GM12873 (cell line): ENCODE results near the gene SELENOV.

Experiments used
- TF ChIP-seq, protein P1 (sequence below): IDR thresholded peaks from 2 replicates; pipeline ENCODE4 v1.5.1; 2012; ENCODE audit warnings: low read depth, mild to moderate bottlenecking, moderate library complexity, low read length, control low read depth; ENCODE audit not compliant: insufficient read depth; ENCODE audit errors: missing control alignments

SELENOV gene

DNA sequence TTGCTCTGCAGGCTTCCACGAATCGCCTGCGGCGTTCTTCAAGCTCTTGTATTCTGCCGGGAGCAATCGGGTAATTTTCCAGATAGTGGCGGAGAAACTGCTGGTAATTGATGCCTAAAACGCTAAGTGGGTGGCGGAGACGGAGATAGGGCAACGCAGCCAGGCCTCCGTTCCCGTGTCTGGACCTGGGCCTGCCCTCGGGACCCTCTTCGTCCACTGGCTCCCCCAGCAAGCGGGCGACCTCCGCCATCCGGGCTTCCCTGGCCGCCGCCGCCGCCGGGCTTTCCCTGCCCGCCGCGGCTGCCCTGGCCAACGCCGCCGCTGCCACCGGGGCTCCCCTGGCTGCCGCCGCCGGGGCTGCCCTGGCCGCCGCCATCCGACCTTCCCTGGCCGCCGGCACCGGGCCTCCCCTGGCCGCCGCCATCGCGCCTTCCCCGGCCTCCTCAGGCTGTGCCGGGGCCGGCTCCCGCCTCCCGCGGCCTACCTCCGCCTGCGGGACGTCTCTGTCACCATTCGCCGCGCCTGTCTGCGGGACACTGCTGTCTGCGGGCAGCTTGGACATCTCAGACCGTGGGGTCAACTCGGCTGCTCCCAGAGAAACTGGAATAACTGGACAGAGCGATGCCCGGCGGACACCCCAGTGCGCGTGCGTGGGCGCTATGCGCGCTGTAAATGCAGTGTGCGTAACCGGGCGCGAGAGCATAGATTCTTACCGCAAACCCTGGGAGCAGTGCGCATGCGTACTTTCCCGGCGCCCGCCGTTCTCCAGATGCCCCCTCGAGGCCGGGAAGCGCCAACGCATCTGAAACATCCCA, 24.8 kb downstream of the SELENOV start, which contains the start of gene EID2:
EID2 (minus strand) TSS at position 644 of the 815 bp plus-strand sequence; CDS start at position 562, 82 bp downstream.
- TF ChIP-seq, protein P1, sequence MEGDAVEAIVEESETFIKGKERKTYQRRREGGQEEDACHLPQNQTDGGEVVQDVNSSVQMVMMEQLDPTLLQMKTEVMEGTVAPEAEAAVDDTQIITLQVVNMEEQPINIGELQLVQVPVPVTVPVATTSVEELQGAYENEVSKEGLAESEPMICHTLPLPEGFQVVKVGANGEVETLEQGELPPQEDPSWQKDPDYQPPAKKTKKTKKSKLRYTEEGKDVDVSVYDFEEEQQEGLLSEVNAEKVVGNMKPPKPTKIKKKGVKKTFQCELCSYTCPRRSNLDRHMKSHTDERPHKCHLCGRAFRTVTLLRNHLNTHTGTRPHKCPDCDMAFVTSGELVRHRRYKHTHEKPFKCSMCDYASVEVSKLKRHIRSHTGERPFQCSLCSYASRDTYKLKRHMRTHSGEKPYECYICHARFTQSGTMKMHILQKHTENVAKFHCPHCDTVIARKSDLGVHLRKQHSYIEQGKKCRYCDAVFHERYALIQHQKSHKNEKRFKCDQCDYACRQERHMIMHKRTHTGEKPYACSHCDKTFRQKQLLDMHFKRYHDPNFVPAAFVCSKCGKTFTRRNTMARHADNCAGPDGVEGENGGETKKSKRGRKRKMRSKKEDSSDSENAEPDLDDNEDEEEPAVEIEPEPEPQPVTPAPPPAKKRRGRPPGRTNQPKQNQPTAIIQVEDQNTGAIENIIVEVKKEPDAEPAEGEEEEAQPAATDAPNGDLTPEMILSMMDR = peak; percentile 87

- TF ChIP-seq, protein P1 = no peak
Observed at GRCh38 chr19:39540333-39540673, 25.4 kb downstream of the SELENOV start.

DNA sequence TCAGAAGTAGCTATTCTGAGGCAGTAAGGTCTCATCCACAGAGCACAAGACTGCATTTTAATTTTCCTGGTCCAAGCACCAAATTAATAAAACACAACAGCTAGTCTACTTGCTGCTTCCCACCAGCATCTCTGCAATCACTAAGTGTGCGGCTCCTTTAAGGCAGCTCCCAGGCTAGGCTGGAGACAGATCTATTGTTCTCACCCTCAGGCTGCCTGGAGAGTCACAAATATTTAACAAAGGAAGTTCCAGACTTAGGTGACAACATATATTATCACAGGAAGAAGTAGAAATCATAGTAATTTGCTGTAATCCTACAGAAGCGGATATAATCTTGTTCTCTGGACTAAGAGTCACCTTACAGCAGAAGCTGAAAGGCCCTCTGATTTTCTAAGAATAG, 27.3 kb downstream of the SELENOV start:
- TF ChIP-seq, protein P1 = no peak

DNA sequence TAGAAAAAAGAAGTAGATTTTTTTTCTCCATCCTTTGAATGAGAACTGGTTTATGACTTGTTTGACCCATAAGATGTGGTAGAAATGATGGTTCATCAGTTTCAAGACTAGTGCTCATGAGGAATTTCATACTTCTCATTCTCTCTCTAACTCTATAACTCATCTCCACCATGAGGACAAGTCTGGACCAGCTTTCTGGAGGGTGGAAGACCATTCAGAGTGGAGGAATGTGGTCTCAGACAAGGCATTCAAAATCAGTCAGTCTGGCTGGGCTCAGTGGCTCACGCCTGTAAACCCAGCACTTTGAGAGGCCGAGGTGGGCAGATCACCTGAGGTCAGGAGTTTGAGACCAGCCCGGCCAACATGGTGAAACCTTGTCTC, 28.5 kb downstream of the SELENOV start:
- TF ChIP-seq, protein P1 = no peak

DNA sequence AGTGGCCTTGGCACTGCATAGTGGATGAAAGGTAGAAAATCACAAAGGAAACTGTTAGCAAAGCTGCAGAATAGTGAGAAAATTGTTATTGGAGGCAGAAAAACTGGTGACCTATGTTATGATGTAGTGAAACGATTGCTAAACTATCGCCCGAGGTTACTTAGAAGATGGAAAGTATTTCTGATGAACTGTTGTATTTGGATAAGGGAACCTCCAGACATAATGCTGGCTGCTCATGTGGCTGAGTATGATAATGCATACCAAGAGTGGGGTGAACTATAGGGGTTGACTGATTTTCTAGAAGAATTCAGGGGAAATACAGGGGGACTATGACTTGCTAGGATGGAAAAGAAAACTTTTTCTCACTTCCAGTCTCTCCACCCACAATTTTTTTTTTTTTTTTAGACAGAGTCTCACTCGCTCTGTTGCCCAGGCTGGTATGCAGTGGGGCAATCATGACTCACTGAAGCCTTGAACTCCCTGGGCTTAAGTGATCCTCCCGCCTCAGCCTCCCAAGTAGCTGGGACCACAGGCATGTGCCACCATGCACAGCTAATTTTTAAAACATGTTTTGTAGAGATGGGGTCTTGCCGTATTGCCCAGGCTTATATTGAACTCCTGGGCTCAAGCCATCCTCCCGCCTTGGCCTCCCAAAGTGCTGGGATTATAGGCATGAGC, 29.4 kb downstream of the SELENOV start:
- TF ChIP-seq, protein P1 = no peak

- TF ChIP-seq, protein P1 = no peak
Observed at GRCh38 chr19:39544911-39545310, 30.0 kb downstream of the SELENOV start.

DNA sequence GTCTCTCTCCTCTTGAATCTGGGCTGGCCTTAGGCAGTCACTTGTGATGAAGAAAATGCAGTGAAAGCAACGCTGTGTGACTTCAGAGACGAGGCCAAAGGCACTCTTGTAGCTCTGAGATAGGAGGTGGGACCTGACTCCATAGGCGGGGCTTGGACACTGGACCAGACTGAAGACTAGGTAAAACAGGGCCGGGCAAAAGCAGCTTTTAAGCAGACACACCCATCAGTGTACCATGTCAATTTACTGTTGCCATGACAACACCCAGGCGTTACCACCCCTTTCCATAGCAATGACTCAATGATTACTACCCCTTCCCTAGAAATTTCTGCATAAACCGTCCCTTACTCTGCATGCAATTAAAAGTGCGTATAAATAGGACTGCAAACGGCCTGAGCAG, 31.7 kb downstream of the SELENOV start:
- TF ChIP-seq, protein P1 = no peak
